NK-92 (cell line): ENCODE data around the gene TP53TG3B.
"Not testable (repeated sequence)": the region's sequence is repeated elsewhere in the genome, so short reads cannot be mapped to it uniquely, and the experiment has no call there.

Source experiments
- DNase-seq: peaks from one replicate; lab custom pipeline; 2025; ENCODE audit not compliant: unreplicated experiment; lab: John Stamatoyannopoulos, UW

The TP53TG3B gene, protein sequence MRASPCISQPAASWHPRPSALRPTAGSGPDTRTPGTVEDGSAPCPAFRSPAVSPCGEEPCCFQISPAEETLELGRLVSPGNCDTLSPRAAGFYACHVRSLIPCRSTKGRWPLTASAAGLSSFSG

GRCh38 chr16:33360541-33360940 is at the start of gene TP53TG3B:
TSS of gene TP53TG3B (plus strand) at chr16:33360841. CDS start at chr16:33360909, 68 bp downstream.
- DNase-seq = not testable (repeated sequence)

DNA sequence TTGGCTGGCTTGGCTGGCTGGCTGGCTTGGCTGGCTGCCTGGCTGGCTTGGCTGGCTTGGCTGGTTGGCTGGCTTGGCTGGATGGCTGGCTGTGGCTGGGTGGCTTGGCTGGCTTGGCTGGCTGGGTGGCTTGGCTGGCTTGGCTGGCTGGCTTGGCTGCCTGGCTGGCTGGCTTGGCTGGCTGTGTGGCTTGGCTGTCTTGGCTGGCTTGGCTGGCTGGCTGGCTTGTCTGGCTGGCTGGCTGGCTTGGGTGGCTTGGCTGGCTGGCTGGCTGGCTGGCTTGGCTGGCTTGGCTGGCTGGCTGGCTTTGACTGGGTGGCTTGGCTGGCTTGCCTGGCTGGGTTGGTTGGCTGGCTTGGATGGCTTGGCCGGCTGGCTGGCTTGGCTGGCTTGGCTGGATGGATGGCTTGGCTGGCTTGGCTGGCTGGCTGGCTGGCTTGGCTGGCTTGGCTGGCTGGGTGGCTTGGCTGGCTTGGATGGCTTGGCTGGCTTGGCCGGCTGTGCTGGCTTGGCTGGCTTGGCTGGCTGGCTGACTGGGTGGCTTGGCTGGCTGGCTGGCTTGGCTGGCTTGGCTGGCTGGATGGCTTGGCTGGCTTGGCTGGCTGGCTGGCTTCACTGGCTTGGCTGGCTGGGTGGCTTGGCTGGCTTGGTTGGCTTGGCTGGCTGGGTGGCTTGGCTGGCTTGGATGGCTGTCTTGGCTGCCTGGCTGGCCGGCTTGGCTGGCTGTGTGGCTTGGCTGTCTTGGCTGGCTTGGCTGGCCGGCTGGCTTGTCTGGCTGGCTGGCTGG is 24.2 kb upstream of the TP53TG3B start:
- DNase-seq = not testable (repeated sequence)

- not testable (repeated sequence) for DNase-seq
Measured at GRCh38 chr16:33337627-33338542, 22.8 kb upstream of the TP53TG3B start.

DNA sequence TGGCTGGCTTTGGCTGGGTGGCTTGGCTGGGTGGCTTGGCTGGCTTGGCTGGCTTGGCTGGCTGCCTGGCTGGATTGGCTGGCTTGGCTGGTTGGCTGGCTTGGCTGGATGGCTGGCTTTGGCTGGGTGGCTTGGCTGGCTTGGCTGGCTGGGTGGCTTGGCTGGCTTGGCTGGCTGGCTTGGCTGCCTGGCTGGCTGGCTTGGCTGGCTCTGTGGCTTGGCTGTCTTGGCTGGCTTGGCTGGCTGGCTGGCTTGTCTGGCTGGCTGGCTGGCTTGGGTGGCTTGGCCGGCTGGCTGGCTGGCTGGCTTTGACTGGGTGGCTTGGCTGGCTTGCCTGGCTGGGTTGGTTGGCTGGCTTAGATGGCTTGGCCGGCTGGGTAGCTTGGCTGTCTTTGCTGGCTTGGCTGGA is 22.1 kb upstream of the TP53TG3B start:
- not testable (repeated sequence) for DNase-seq

- DNase-seq = not testable (repeated sequence)
Measured at GRCh38 chr16:33339093-33340061, 21.3 kb upstream of the TP53TG3B start.
